GM12878 (cell line): ENCODE measurements around the gene NUDT22. TPM values are rescaled to one million over a fixed set of nuclear protein-coding genes. Genes with fewer than 3 reads are reported as not detected.

ENCODE experiments used
- ATAC-seq: fragments of 200-7000 bp; cut with Tn5 transposase; 3 replicates; pipeline ENCODE4 v1.9.1; 2020; ENCODE audit warnings: mild to moderate bottlenecking, moderate library complexity
- BruUV-seq: library from RNA; stranded (reverse); fragments of 400-500 nt; replicated peaks from 2 replicates; lab custom pipeline; 2021; lab: Mats Ljungman, UMichigan
- CTCF ChIA-PET: fragments of 300-600 bp; sonication (Branson Sonifier 250); formaldehyde crosslinking; extraction: SDS; loops from one replicate; lab custom pipeline; 2021; ENCODE audit warnings: inconsistent platforms; lab: Yijun Ruan, JAX
- POLR2A ChIA-PET: fragments of 350-600 bp; formaldehyde crosslinking; extraction: SDS; loops from one replicate; lab custom pipeline; 2021; ENCODE audit warnings: inconsistent platforms; lab: Charles Lee
- RAD21 ChIA-PET: fragments of 300-600 bp; sonication (Branson Sonifier 250); formaldehyde crosslinking; loops from one replicate; lab custom pipeline; 2023; ENCODE audit warnings: antibody characterized with exemption; ENCODE audit not compliant: unreplicated experiment; lab: Charles Lee
- SMC1A ChIA-PET: fragments of 300-600 bp; sonication (Branson Sonifier 250); formaldehyde crosslinking; loops from one replicate; lab custom pipeline; 2023; ENCODE audit not compliant: unreplicated experiment, uncharacterized antibody; lab: Charles Lee
- DNase-seq: peaks from one replicate; pipeline ENCODE4 v3.0.0-alpha.2; 2011; ENCODE audit warnings: low read depth, low spot score
- FAIRE-seq: peaks from 3 replicates; lab custom pipeline; 2011; peaks lifted over from hg19 to GRCh38; lab: Jason Lieb, UNC
- H2AFZ ChIP-seq: 2 replicates; pipeline ENCODE4 v1.6.0; 2011; ENCODE audit warnings: low read depth, low read length, control low read depth; ENCODE audit not compliant: control insufficient read depth
- H3K27ac ChIP-seq: 2 replicates; pipeline ENCODE4 v1.5.1; 2011; ENCODE audit warnings: control low read depth; ENCODE audit not compliant: control insufficient read depth, insufficient read depth
- H3K27me3 ChIP-seq, 2 experiments: replicated peaks in 1 of 2; 2 replicates each; pipeline versions ENCODE4 v1.6.0 to v1.6.1; 2011; ENCODE audit warnings: low read length in 1 of 2; ENCODE audit not compliant: control insufficient read depth in 2 of 2, insufficient read depth in 2 of 2
- H3K36me3 ChIP-seq, 2 experiments: 2 replicates each; pipeline ENCODE4 v1.5.1; 2011; ENCODE audit warnings: low read length in 1 of 2; ENCODE audit not compliant: control insufficient read depth in 2 of 2, insufficient read depth in 2 of 2
- H3K4me1 ChIP-seq: 2 replicates; pipeline ENCODE4 v1.6.1; 2011; ENCODE audit warnings: mild to moderate bottlenecking, low read length, moderate library complexity, mixed read lengths; ENCODE audit not compliant: control insufficient read depth, insufficient read depth
- H3K4me2 ChIP-seq: 2 replicates; pipeline ENCODE4 v1.6.0; 2011; ENCODE audit warnings: control low read depth; ENCODE audit not compliant: control insufficient read depth, insufficient read depth
- H3K4me3 ChIP-seq: fragments of 200-600 bp; sonication (generic); 2 replicates; pipeline ENCODE4 v1.5.1; 2016
- H3K79me2 ChIP-seq: 2 replicates; pipeline ENCODE4 v1.6.0; 2011; ENCODE audit warnings: low read length; ENCODE audit not compliant: control insufficient read depth, insufficient read depth
- H3K9ac ChIP-seq: 2 replicates; pipeline ENCODE4 v1.8.0; 2011; ENCODE audit warnings: low read length, control low read depth, mixed read lengths; ENCODE audit not compliant: control insufficient read depth, insufficient read depth
- H3K9me3 ChIP-seq: replicated peaks from 3 replicates; pipeline ENCODE4 v1.5.1; 2011; ENCODE audit warnings: mild to moderate bottlenecking, low read length; ENCODE audit not compliant: control insufficient read depth, insufficient read depth
- H4K20me1 ChIP-seq: 2 replicates; pipeline ENCODE4 v1.6.0; 2011; ENCODE audit not compliant: control insufficient read depth, insufficient read depth
- BACH1 ChIP-seq: fragments of 450-650 bp; IDR thresholded peaks from 2 replicates; pipeline ENCODE4 v1.6.1; 2017; ENCODE audit warnings: mild to moderate bottlenecking, borderline replicate concordance
- DPF2 ChIP-seq: fragments of 450-650 bp; IDR thresholded peaks from 2 replicates; pipeline ENCODE4 v1.6.1; 2017; ENCODE audit warnings: mild to moderate bottlenecking
- ETV6 ChIP-seq, 2 experiments: fragments of 450-650 bp in 1 of 2; IDR thresholded peaks in 1 of 2; conservative IDR thresholded peaks in 1 of 2; 2 replicates each; pipeline ENCODE4 v1.6.1; 2014; ENCODE audit warnings: antibody characterized with exemption in 1 of 2, borderline replicate concordance in 1 of 2, low read depth in 1 of 2, mild to moderate bottlenecking in 1 of 2, moderate library complexity in 1 of 2
- LARP7 ChIP-seq: fragments of 450-650 bp; IDR thresholded peaks from 2 replicates; pipeline ENCODE4 v1.6.1; 2017; ENCODE audit warnings: mild to moderate bottlenecking
- NFIC ChIP-seq: IDR thresholded peaks from 2 replicates; pipeline ENCODE4 v1.6.1; 2012; ENCODE audit warnings: low read depth, mild to moderate bottlenecking, inconsistent platforms, low read length, moderate library complexity
- NR2C1 ChIP-seq: fragments of 450-650 bp; IDR thresholded peaks from 2 replicates; pipeline ENCODE4 v1.6.1; 2017; ENCODE audit warnings: antibody characterized with exemption, mild to moderate bottlenecking, moderate library complexity
- RB1 ChIP-seq: fragments of 450-650 bp; formaldehyde crosslinking; IDR thresholded peaks from 2 replicates; pipeline ENCODE4 v1.6.1; 2017; ENCODE audit warnings: mild to moderate bottlenecking, borderline replicate concordance
- SP1 ChIP-seq: IDR thresholded peaks from one replicate; pipeline ENCODE4 v1.6.1; 2011; ENCODE audit warnings: low read depth, low read length
- SUPT20H ChIP-seq: IDR thresholded peaks from 2 replicates; pipeline ENCODE4 v1.6.1; 2011; ENCODE audit warnings: low read depth, mild to moderate bottlenecking, low read length, moderate library complexity, borderline replicate concordance; ENCODE audit not compliant: control insufficient read depth
- YY1 ChIP-seq: IDR thresholded peaks from 2 replicates; pipeline ENCODE4 v1.6.1; 2011; ENCODE audit warnings: low read depth, mild to moderate bottlenecking, low read length
- WGBS: methylation state at CpG from one replicate; pipeline ENCODE4 v1.1.6; 2016; ENCODE audit warnings: low lambda C conversion rate; ENCODE audit not compliant: insufficient replicate concordance, insufficient coverage; ENCODE audit errors: missing lambda C conversion rate; 5-methylcytosine and 5-hydroxymethylcytosine counted together
- in situ Hi-C: fragments of 300-500 bp; cut with MboI; formaldehyde crosslinking; loops from 9 replicates; pipeline ENCODE4 v1.14.3; 2018; ENCODE audit warnings: mixed read lengths
- intact Hi-C: fragments of 100-400 bp; cut with micrococcal nuclease; formaldehyde crosslinking; loops from one replicate; pipeline ENCODE4 v1.14.2; 2022; ENCODE audit not compliant: unreplicated experiment
- polyA plus RNA-seq, 11 experiments: library from polyadenylated mRNA; depleted of rRNA in 4 of 11; unstranded in 6 of 11; stranded (reverse) in 5 of 11; fragments of >200 nt; fragmentation: Nextera tagmentation in 4 of 11; fragmentation: Illumina TruSeq in 1 of 11; extraction: Ambion mirVana in 4 of 11; extraction: Trizol in 1 of 11; gene quantifications; 1 replicate in 1 of 11; 2 replicates in 10 of 11; pipeline versions ENCODE4 v1.2.1 to v1.2.3, GENCODE V29; 2011 to 2016; ENCODE audit warnings: inconsistent platforms in 2 of 11, missing spikeins in 2 of 11, low read depth in 1 of 11
- total RNA-seq, 4 experiments: library from RNA; depleted of rRNA in 3 of 4; stranded (reverse); fragments of >200 nt in 3 of 4; fragmentation: Illumina TruSeq in 1 of 4; extraction: Trizol in 1 of 4; gene quantifications; 2 replicates each; pipeline versions ENCODE4 v1.2.1 to v1.2.3, GENCODE V29; 2013 to 2021
- TF ChIP-seq, protein P1 (sequence below): fragments of 450-650 bp; IDR thresholded peaks from 2 replicates; pipeline ENCODE4 v1.6.1; 2016; ENCODE audit warnings: mild to moderate bottlenecking
- TF ChIP-seq, protein P2 (sequence below): fragments of 450-650 bp; formaldehyde crosslinking; IDR thresholded peaks from 2 replicates; pipeline ENCODE4 v1.5.0; 2022; ENCODE audit warnings: mild to moderate bottlenecking, missing genetic modification characterization
- TF ChIP-seq, protein P3 (sequence below): fragments of 450-650 bp; formaldehyde crosslinking; IDR thresholded peaks from 2 replicates; pipeline ENCODE4 v1.4.0; 2020; ENCODE audit warnings: mild to moderate bottlenecking, moderate library complexity

NUDT22 gene
- total and polyA plus RNA-seq, 10 of the 15 experiments (the other 5 are each of a cell fraction or from before 2014, with no cell fraction given): 6.7 to 115 (median 64.7) TPM

DNA sequence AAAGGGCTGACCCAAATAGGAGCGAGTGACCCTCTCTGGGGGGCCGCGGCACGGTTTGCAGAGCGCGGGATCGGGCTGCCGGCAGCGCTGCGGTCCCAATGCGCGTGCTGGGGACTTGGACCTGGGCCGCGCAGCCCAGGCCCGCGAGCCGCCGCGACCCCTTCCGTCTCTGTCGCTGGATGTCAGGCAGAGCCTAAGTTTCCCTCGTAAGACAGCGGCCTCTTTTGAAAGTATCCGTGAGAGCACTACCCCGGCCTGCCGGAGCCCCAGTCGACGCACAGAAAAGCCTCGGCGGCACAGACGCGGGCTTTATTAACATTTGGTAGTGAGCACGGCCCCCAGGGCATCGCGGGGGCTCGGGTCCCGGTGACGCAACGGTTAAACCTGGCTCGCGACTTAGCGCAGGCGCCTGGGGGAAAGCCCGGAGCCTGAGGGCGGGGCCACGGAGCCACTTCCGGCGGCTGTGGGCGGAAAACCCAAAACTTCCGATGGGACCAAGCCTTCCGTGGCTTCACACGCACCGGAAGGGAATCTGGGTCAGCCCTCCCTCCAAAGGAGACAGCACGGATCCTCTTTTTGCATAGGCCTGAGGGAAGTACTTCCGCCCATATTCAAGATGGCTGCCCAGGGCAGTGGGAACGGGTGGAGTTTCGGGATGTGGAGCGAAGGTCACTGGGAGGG is 43.6 kb downstream of the NUDT22 start:
- Histone ChIP-seq H3K79me2 (peaks cover 19% of the 10 kb centered on the region), H3K27me3 (no peaks in the 10 kb centered on the region), H3K4me2 (peak overlapping the region; percentile 100), H2AFZ (peak overlapping the region; percentile 45), H3K9ac (peak overlapping the region; percentile 97), H3K27ac (peak overlapping the region; percentile 81), H3K4me1 (peaks cover 12% of the 10 kb centered on the region), H3K36me3 (no peaks in the 10 kb centered on the region; a peak in 2 of 4 replicates), H3K9me3 (no peaks in the 10 kb centered on the region), H4K20me1 (no peaks in the 10 kb centered on the region), H3K4me3 (peak overlapping the region; percentile 96)
- ChIA-PET RAD21 (interaction anchor here (0.5 to 4.3 kb wide), 9 partner anchors 14 to 322 kb away, joined by 3 to 56 read pairs (median 5); partner anchors contain the start of genes ESRRA, FERMT3, FKBP2 and PPP1R14B), POLR2A (interaction anchor here (0.8 to 6.3 kb wide), 13 partner anchors 14 to 69 kb away, joined by 3 to 92 read pairs (median 5); partner anchors contain the start of genes BAD, CATSPERZ, ESRRA and FERMT3), SMC1A (interaction anchor here (0.6 to 4.6 kb wide), 10 partner anchors 9 to 63 kb away, joined by 3 to 41 read pairs (median 3); partner anchors contain the start of genes BAD, CATSPERZ, FERMT3 and GPR137), CTCF (interaction anchor here (0.6 to 5.7 kb wide), 13 partner anchors 9 to 87 kb away, joined by 3 to 147 read pairs (median 5); partner anchors contain the start of genes BAD, CATSPERZ, FERMT3 and GPR137)
- in situ Hi-C loops (no loop called here), intact Hi-C loops (loop anchor here (1.0 to 2.0 kb wide), 3 partner anchors 16 to 37 kb away; partner anchors contain the start of genes GPR137 and PLCB3)
- BruUV-seq: TSS peak; percentile 84
- DNase-seq (peak; percentile 98), FAIRE-seq (peak; percentile 85), ATAC-seq (peak; percentile 86)
- WGBS: 1% methylated on average over 58 of the region's 58 CpGs
- TF ChIP-seq NFIC: no peak
- 0 out of 2 replicates have a peak, but pooled peaks have one; percentile 22 for TF ChIP-seq RB1
- TF ChIP-seq NR2C1: peak; percentile 100
- TF ChIP-seq, protein P1, sequence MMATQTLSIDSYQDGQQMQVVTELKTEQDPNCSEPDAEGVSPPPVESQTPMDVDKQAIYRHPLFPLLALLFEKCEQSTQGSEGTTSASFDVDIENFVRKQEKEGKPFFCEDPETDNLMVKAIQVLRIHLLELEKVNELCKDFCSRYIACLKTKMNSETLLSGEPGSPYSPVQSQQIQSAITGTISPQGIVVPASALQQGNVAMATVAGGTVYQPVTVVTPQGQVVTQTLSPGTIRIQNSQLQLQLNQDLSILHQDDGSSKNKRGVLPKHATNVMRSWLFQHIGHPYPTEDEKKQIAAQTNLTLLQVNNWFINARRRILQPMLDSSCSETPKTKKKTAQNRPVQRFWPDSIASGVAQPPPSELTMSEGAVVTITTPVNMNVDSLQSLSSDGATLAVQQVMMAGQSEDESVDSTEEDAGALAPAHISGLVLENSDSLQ: peak; percentile 53
- TF ChIP-seq SUPT20H: no peak
- TF ChIP-seq YY1: peak; percentile 100
- TF ChIP-seq DPF2: peak; percentile 23; the same call in 1 of the 2 replicates
- TF ChIP-seq SP1: peak; percentile 63
- TF ChIP-seq BACH1: peak; percentile 74; the same call in 1 of the 2 replicates
- TF ChIP-seq, protein P2, sequence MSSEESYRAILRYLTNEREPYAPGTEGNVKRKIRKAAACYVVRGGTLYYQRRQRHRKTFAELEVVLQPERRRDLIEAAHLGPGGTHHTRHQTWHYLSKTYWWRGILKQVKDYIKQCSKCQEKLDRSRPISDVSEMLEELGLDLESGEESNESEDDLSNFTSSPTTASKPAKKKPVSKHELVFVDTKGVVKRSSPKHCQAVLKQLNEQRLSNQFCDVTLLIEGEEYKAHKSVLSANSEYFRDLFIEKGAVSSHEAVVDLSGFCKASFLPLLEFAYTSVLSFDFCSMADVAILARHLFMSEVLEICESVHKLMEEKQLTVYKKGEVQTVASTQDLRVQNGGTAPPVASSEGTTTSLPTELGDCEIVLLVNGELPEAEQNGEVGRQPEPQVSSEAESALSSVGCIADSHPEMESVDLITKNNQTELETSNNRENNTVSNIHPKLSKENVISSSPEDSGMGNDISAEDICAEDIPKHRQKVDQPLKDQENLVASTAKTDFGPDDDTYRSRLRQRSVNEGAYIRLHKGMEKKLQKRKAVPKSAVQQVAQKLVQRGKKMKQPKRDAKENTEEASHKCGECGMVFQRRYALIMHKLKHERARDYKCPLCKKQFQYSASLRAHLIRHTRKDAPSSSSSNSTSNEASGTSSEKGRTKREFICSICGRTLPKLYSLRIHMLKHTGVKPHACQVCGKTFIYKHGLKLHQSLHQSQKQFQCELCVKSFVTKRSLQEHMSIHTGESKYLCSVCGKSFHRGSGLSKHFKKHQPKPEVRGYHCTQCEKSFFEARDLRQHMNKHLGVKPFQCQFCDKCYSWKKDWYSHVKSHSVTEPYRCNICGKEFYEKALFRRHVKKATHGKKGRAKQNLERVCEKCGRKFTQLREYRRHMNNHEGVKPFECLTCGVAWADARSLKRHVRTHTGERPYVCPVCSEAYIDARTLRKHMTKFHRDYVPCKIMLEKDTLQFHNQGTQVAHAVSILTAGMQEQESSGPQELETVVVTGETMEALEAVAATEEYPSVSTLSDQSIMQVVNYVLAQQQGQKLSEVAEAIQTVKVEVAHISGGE: peak; percentile 53
- TF ChIP-seq ETV6 (conservative IDR thresholded peaks at IDR 0.05 in 1 of 2, IDR thresholded peaks at IDR 0.05 in 1 of 2; ENCODE audit: borderline replicate concordance in 1 of 2, low read depth in 1 of 2): peak in 1 of 2 experiments; percentile 59; a peak in 2 of 4 replicates
- peak; percentile 80; the same call in 1 of the 2 replicates for TF ChIP-seq LARP7
- TF ChIP-seq, protein P3, sequence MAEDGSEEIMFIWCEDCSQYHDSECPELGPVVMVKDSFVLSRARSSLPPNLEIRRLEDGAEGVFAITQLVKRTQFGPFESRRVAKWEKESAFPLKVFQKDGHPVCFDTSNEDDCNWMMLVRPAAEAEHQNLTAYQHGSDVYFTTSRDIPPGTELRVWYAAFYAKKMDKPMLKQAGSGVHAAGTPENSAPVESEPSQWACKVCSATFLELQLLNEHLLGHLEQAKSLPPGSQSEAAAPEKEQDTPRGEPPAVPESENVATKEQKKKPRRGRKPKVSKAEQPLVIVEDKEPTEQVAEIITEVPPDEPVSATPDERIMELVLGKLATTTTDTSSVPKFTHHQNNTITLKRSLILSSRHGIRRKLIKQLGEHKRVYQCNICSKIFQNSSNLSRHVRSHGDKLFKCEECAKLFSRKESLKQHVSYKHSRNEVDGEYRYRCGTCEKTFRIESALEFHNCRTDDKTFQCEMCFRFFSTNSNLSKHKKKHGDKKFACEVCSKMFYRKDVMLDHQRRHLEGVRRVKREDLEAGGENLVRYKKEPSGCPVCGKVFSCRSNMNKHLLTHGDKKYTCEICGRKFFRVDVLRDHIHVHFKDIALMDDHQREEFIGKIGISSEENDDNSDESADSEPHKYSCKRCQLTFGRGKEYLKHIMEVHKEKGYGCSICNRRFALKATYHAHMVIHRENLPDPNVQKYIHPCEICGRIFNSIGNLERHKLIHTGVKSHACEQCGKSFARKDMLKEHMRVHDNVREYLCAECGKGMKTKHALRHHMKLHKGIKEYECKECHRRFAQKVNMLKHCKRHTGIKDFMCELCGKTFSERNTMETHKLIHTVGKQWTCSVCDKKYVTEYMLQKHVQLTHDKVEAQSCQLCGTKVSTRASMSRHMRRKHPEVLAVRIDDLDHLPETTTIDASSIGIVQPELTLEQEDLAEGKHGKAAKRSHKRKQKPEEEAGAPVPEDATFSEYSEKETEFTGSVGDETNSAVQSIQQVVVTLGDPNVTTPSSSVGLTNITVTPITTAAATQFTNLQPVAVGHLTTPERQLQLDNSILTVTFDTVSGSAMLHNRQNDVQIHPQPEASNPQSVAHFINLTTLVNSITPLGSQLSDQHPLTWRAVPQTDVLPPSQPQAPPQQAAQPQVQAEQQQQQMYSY (CRISPR knock-in tag): no peak
